Kidney tubule cell (primary cell): ENCODE data around the gene VPS35.
A peak's percentile ranks its signal among the peaks of the same experiment; 100 is the strongest.
"Not testable (repeated sequence)": the region's sequence is repeated elsewhere in the genome, so short reads cannot be mapped to it uniquely, and the experiment has no call there.

ENCODE experiments used
- DNase-seq: peaks from one replicate; pipeline ENCODE4 v3.0.0-alpha.2; 2018; ENCODE audit warnings: low spot score

The VPS35 gene

GRCh38 chr16:46712911-46713310 is 23.9 kb upstream of the VPS35 start:
- DNase-seq, result no peak

DNA sequence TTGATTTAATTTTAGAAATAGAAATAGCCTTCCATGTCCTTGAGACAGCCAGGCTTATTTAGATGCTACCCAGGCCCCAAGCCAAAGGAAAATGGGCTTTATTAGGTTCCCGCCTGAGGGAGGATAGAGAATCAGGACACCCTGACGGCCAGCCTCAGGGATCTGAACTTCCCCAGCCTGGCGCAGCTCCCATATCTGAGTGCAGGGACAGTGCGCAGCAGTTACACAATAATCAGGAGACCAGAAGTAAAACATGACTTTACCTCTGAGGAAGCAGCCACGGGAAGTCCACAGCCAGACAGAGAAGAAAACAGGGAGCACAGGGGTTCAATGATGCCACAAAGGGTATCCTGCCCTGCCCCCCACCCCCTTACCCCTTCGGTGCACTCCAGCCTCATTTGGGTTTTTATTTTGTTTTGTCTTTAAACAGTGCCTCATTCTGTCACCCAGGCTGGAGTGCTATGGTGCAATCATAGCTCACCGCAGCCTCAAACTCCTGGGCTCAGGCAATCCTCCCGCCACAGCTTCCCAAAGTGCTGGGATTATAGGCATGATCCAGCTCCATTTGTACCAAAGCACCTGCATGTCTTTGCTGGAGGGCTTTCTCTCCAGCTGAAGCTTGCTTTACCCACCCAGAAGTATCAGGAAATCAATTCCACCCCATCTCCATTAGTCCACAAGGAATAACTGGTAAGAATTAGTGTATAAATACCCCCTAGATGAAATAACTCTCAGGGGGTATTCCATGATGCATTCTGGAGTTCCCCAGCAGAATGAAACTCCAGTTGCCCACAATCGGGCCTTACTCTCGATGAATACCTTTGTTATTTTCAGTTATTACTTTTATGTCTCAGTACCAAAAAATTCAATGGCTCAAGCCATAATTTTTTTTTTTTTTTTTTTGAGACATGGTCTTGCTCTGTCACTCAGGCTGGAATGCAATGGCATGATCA is 22.4 kb upstream of the VPS35 start:
- no peak for DNase-seq

DNA sequence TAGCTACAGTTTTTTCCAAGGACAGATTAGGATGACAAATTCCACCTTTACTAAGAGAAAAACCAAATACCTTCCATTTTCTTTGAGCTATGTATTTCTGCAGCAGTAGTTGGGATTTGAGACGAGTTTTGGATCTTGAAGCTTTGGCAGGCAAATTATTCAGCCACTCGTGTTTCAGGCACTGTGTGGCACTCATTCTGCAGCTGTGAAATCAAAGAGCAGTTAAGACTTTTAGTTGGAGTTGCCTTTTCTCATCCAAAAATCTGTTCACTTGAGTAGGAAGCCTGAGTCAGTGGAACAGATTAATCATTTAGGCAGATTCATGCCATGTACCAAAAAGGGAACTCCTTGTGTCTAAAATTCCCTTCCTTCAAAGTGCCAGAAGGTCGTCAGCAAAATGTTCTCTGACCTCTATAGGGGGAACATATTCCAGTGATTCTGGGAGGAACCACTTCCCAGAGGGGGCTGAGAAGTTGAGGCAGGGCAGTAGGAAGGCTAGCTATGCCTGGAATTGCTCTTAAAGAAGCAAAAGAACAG is 20.6 kb upstream of the VPS35 start:
- no peak for DNase-seq

DNA sequence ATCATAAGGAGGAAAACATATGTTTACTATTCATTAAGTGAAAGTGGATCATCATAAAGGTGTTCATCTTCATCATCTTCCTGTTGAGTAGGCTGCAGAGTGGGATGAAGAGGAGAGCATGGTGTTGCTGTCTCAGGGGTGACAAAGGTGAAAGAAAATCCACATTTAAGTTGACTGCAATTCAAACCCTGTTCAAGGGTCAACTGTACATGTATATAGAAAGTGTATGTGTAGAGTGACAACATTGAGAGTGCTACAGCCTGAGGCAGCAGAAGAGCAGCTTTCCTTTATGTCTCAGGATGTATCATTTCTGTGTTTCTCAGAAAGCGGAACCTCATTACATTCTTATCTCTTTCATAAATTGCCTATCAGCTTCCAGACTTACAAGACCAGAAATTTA is 17.7 kb upstream of the VPS35 start:
- DNase-seq, result no peak

- no peak for DNase-seq
These were observed 13.1 kb upstream of the VPS35 start for GRCh38 chr16:46702030-46702429.

DNA sequence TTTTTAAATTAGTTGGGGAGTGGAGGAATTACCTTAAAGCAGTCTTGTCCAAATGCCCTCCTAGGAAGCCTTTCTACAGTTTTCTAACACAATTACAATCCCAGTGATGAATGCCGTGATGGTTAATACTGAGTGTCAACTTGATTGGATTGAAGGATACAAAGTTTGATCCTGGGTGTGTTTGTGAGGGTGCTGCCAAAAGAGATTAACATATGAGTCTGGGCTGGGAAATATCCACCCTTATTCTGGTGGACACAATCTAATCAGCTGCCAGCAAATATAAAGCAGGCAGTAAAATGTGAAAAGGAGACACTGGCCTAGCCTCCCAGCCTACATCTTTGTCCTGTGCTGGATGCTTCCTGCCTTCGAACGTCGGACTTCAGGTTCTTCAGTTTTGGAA is 12.6 kb upstream of the VPS35 start:
- DNase-seq, result no peak

DNA sequence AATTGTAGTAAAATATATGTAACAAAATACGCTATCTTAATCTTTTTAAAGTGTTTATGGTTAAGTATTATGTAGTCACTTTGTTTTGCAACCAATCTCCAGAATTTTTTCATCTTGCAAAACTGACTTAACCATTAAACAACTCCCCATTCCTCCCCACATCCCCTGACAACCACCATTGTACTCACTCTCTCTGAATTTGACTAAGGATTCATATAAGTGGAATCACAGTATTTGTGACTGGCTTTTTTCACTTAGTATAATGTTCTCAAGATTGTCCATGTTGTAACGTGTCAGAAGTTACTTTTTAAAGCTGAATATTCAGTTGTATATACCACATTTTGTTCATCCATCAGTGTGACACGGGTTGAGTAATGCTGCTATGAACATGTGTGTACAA is 11.1 kb upstream of the VPS35 start:
- no peak for DNase-seq

DNA sequence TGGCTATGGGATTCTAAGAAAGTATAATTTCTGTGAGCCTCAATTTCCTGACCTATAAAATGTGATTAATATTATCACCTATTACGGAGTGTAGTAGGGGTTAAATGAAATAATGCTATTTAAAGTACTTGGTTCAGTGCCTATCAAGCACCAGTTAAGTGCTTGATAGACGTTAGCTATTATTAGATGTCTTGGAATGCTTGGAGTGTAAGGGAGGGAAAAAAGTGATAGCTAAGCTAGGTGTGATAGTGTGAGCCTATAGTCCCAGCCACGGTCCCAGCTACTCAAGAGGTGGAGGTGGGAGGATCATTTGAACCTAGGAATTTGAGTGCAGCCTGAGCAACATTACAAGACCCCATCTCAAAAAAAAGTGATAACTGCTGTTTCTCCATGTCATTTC is 8.0 kb upstream of the VPS35 start:
- no peak for DNase-seq

- no peak for DNase-seq
These were observed 7.0 kb upstream of the VPS35 start for GRCh38 chr16:46695937-46696336.

- no peak for DNase-seq
These were observed 4.6 kb upstream of the VPS35 start for GRCh38 chr16:46693598-46693997.

DNA sequence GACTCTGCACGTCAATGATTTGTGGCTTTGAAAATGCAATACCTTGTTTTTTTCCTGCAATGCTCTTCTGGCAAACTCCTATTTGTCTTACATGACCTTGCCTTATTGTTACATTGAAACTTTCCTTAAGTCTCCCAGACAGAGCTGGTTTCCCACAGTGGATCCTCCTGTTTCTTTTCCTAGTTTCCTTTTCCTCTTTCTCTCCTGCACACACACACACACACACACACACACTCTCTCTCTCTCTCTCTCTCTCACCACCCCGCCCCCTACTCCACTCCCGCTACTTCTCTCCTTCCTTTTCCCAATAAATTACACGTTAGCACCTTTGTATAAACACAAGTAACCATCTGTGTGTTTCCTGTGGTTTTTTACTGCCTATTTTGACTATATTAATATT is 2.7 kb upstream of the VPS35 start:
- DNase-seq, result peak; percentile 29

DNA sequence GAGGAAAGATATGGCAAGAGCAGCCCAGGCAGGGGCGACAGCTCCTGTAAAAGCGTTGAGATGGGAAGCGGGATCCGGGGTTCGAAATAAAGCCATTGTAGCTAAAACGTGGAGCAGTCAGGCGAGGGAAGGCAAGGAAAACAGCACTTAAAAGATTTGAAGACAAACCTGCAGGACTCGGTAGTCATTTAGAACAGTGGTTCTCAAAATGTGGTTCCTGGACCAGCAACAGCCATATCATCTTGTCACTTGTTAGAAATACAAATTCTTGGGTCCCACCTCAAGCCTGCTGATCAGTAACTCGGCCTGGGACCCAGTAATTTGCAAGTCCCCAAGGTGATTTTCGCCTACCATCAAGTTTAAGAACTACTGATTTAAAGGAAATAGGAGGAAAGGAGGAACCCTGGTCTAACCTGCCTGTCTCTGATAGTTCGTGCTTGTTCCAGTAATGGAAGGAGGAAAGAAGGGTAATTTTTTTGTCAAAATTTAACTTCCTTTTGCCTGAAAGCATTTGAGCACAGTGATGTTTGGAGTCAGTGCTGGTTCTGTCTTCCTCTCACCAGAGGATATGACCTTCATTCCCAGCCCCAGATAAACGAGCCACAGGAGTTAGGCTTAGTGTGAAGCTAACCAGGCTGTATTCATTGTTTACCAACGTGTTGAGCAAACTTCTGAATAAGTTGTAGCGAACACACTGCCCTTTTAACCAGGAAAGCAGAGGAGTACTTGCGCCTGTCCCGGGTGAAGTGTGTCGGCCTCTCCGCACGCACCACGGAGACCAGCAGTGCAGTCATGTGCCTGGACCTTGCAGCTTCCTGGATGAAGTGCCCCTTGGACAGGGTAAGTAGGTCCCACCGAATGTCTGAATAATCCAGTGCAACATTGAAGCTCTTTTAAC is 1.6 kb upstream of the VPS35 start:
- peak; percentile 44 for DNase-seq

DNA sequence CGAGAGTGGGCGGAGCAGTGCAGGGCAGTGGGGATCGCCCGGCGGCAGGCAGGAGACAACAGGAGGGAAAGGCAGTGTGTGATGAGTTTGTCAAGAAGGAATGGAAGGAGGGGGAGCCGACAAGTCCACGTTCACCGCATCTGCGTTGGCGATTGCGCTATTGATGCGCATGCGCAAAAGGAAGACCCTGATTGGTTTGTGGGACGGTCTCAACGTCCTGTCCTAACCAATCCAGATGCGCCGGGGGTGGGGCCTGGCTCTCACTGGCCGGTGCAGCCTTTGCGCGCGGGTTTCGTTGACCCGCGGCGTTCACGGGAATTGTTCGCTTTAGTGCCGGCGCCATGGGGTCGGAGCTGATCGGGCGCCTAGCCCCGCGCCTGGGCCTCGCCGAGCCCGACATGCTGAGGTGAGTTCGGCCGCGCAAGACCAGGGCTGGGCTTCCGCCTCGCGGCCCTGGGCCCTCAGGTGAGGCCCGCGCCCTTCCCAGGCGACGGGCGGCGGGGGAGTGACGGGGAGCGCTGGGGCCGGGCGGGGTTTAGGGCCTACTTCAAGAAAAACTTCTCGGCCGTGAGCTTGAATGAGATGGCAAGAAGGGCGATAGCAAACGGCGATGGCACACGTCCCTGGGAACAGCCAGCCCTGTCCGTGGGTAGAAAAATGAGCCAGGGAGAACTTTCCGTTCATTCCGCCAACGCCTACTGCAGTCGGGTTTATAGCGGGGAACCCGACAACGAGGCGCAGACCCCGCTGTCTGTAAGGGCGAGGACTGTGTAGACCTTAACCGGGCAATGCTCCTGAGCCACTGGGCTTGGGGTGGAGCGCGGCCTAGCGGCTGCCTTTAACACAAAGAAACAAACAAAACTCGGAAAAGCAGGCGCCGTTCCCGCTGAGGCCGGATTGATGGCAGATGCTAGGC is 645 bp upstream of the VPS35 start, which contains the start of gene ORC6:
ORC6 (plus strand) TSS at position 295 of the 916 bp plus-strand sequence; CDS start at position 342, 47 bp downstream.
- peak; percentile 95 for DNase-seq

- no peak for DNase-seq
These were observed 801 bp downstream of the VPS35 start for GRCh38 chr16:46688101-46688653.

DNA sequence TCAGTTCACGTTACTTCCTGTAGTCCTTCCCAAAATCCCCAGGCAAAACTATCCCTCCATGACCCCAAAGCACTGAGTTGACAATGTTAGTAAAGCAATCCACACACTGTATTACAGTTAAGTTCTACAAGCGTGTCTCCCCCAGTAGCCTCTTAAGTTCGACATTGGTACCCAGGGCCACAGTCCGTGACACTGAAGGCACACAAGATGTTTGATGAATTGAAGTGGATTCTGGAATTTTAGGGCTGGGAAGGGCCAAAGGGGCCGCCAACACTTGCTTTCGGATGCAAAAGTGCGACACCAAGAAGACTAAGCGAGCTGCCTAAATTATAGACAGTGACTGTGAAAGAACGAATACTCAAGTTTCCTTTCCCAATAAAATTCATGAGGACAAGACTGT is 1.5 kb downstream of the VPS35 start:
- no peak for DNase-seq

GRCh38 chr16:46686815-46687473 is 2.0 kb downstream of the VPS35 start:
- no peak for DNase-seq

GRCh38 chr16:46681867-46682266 is 7.1 kb downstream of the VPS35 start:
- not testable (repeated sequence) for DNase-seq

DNA sequence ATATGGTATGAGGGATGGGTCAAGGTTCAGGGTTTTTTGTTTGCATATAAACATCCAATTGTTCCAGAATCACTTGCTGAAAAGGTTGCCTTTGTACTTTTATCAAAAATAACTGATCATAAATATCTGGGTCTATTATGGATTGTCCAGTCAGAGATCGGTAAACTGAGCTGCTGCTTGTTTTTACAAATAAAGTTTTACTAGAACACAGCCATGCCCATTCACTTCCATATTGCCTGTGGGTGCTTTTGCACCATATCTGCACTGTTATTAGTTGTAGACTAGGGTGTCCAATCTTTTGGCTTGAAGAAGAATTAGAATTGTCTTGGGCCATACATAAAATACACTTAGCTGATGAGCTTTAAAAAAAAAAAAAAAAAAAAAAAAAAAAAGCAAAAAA is 11.0 kb downstream of the VPS35 start:
- DNase-seq, result not testable (repeated sequence)

DNA sequence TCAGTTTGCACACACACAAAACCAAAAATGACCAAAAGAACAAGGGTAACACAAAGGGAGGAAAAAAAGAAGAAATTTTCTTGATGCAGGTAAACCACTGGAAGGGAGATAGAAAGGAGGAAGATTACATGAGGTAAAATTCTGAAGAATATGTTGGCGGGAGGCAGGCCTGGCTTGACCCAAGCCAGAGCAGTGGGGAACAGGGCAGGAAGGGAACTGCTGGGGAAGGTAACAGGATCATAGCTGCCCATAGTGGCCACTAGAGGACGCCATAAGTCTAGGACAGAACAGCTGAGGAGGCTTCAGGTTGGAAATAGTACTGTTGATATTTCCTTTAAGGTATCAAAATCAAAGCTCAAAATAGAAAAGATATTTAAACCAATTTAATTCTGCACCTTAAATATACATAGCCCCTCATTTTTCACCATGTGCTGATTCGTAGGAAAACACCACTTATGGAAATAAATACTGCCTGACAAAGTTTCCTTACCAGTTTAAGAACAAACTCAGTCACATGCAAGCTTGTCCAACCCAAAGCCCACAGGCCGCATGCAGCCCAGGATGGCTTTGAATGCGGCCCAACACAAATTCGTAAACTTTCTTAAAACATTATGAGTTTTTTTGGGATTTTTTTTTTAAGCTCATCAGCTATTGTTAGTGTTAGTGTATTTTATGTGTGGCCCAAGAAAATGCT is 15.5 kb downstream of the VPS35 start:
- DNase-seq, result peak; percentile 70

DNA sequence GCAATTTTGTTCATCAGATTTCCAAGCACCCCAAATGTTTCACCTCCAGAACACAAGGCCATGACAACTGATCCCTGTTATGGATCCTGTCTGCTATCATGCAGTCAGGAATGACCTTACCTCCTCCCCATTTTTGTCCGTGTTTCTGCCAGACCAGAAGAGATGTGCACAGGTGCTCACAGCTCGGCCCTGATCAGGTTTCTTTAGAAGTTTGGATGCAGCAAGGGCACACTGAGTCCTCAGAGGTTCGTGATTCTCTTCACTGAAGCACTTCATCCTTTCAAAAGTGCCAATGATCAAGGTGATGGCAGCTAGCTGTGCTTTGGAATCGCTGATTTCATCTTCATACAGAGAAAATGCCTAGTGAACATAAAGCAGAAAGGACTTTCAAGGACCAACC is 26.9 kb downstream of the VPS35 start:
- DNase-seq, result no peak
